ENCODE results near the gene GNB1.
"Not testable (repeated sequence)": the region's sequence is repeated elsewhere in the genome, so short reads cannot be mapped to it uniquely, and the experiment has no call there.

The GNB1 gene

GRCh38 chr1:1937549-1938275 is 46.8 kb upstream of the GNB1 start:
- Histone ChIP-seq H3K36me3 (no peaks in the 10 kb centered on the region), H3K9me3 (no peaks in the 10 kb centered on the region), H3K4me1 (ENCODE audit: control insufficient read depth in 1 of 2, insufficient read depth in 1 of 2, low read depth in 1 of 2, low read length in 1 of 2) (no peaks in the 10 kb centered on the region), H3K27ac (no peak overlapping the region), H3K4me3 (ENCODE audit: low read depth in 1 of 2, low read length in 1 of 2) (no peak overlapping the region), H3K27me3 (peaks cover 15% of the 10 kb centered on the region)
- TF ChIP-seq, protein P1, sequence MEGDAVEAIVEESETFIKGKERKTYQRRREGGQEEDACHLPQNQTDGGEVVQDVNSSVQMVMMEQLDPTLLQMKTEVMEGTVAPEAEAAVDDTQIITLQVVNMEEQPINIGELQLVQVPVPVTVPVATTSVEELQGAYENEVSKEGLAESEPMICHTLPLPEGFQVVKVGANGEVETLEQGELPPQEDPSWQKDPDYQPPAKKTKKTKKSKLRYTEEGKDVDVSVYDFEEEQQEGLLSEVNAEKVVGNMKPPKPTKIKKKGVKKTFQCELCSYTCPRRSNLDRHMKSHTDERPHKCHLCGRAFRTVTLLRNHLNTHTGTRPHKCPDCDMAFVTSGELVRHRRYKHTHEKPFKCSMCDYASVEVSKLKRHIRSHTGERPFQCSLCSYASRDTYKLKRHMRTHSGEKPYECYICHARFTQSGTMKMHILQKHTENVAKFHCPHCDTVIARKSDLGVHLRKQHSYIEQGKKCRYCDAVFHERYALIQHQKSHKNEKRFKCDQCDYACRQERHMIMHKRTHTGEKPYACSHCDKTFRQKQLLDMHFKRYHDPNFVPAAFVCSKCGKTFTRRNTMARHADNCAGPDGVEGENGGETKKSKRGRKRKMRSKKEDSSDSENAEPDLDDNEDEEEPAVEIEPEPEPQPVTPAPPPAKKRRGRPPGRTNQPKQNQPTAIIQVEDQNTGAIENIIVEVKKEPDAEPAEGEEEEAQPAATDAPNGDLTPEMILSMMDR (IDR thresholded peaks at IDR 0.05) = no peak

- no peaks in the 10 kb centered on the region for H3K36me3 ChIP-seq
- H3K27ac ChIP-seq = no peak overlapping the region
- H3K27me3 ChIP-seq = peaks cover 15% of the 10 kb centered on the region
- no peaks in the 10 kb centered on the region for H3K9me3 ChIP-seq
- no peak overlapping the region for H3K4me3 ChIP-seq (ENCODE audit: low read depth in 1 of 2, low read length in 1 of 2)
- TF ChIP-seq, protein P1 (IDR thresholded peaks at IDR 0.05) = no peak
- no peaks in the 10 kb centered on the region for H3K4me1 ChIP-seq (ENCODE audit: control insufficient read depth in 1 of 2, insufficient read depth in 1 of 2, low read depth in 1 of 2, low read length in 1 of 2)
These were observed 46.2 kb upstream of the GNB1 start for GRCh38 chr1:1937061-1937460.

DNA sequence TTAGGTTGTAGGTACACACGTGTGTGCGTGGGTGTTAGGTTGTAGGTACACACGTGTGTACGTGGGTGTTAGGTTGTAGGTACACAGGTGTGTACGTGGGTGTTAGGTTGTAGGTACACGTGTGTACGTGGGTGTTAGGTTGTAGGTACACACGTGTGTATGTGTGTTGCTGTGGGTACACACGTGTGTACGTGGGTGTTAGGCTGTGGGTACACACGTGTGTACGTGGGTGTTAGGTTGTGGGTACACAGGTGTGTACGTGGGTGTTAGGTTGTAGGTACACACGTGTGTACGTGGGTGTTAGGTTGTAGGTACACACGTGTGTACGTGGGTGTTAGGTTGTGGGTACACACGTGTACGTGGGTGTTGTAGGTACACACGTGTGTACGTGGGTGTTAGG is 44.0 kb upstream of the GNB1 start:
- not testable (repeated sequence) for H3K27me3 ChIP-seq; H3K36me3 ChIP-seq; H3K4me3 ChIP-seq (ENCODE audit: low read depth in 1 of 2, low read length in 1 of 2); H3K4me1 ChIP-seq (ENCODE audit: control insufficient read depth in 1 of 2, insufficient read depth in 1 of 2, low read depth in 1 of 2, low read length in 1 of 2); H3K27ac ChIP-seq; H3K9me3 ChIP-seq

- Histone ChIP-seq H3K4me1 (ENCODE audit: control insufficient read depth in 1 of 2, insufficient read depth in 1 of 2, low read depth in 1 of 2, low read length in 1 of 2) (no peaks in the 10 kb centered on the region), H3K27ac (no peak overlapping the region), H3K36me3 (no peaks in the 10 kb centered on the region), H3K4me3 (ENCODE audit: low read depth in 1 of 2, low read length in 1 of 2) (no peak overlapping the region), H3K27me3 (peaks cover 11% of the 10 kb centered on the region), H3K9me3 (no peaks in the 10 kb centered on the region)
- TF ChIP-seq, protein P1 (IDR thresholded peaks at IDR 0.05) = no peak
These were observed 39.0 kb upstream of the GNB1 start for GRCh38 chr1:1929639-1930545.

GRCh38 chr1:1929102-1929638 is 38.3 kb upstream of the GNB1 start:
- Histone ChIP-seq H3K4me1 (ENCODE audit: control insufficient read depth in 1 of 2, insufficient read depth in 1 of 2, low read depth in 1 of 2, low read length in 1 of 2) (no peaks in the 10 kb centered on the region), H3K9me3 (no peaks in the 10 kb centered on the region), H3K36me3 (no peaks in the 10 kb centered on the region), H3K4me3 (ENCODE audit: low read depth in 1 of 2, low read length in 1 of 2) (no peak overlapping the region), H3K27me3 (peaks cover 11% of the 10 kb centered on the region), H3K27ac (no peak overlapping the region)
- TF ChIP-seq, protein P1 (IDR thresholded peaks at IDR 0.05) = no peak
